HepG2 (cell line): ENCODE measurements around the gene C2orf81. TPM values are rescaled to one million over a fixed set of nuclear protein-coding genes. Genes with fewer than 3 reads are reported as not detected.
A peak's percentile ranks its signal among the peaks of the same experiment; 100 is the strongest.

Source experiments
- ARID2 ChIP-seq: sonication (generic); formaldehyde crosslinking; IDR thresholded peaks from 2 replicates; pipeline ENCODE4 v1.8.1; 2022; ENCODE audit warnings: mild to moderate bottlenecking, missing genetic modification reagents, borderline replicate concordance
- CBX5 ChIP-seq: sonication (generic); formaldehyde crosslinking; IDR thresholded peaks from 2 replicates; pipeline ENCODE4 v1.4.0; 2020; ENCODE audit warnings: missing genetic modification reagents, borderline replicate concordance
- DMTF1 ChIP-seq: sonication (generic); formaldehyde crosslinking; IDR thresholded peaks from 2 replicates; pipeline ENCODE4 v1.4.0; 2020; ENCODE audit warnings: mild to moderate bottlenecking, missing genetic modification reagents
- ISL2 ChIP-seq: sonication (generic); formaldehyde crosslinking; IDR thresholded peaks from 2 replicates; pipeline ENCODE4 v1.5.0; 2020; ENCODE audit warnings: missing genetic modification reagents
- KLF11 ChIP-seq: IDR thresholded peaks from 2 replicates; pipeline ENCODE4 v1.6.1; 2016; ENCODE audit warnings: missing compliant biosample characterization
- RARA ChIP-seq: IDR thresholded peaks from 2 replicates; pipeline ENCODE4 v1.6.1; 2016; ENCODE audit warnings: missing genetic modification reagents, missing compliant biosample characterization
- SKIL ChIP-seq: sonication (generic); formaldehyde crosslinking; IDR thresholded peaks from 2 replicates; pipeline ENCODE4 v1.8.0; 2022; ENCODE audit warnings: missing genetic modification reagents, mild to moderate bottlenecking, moderate library complexity, borderline replicate concordance
- SRSF4 ChIP-seq: fragments of 200-400 bp; formaldehyde crosslinking; IDR thresholded peaks from one replicate; pipeline ENCODE4 v1.6.1; 2018; ENCODE audit warnings: mild to moderate bottlenecking, low read depth, low read length, moderate library complexity; ENCODE audit not compliant: poor library complexity, severe bottlenecking
- TARDBP ChIP-seq: sonication (generic); formaldehyde crosslinking; IDR thresholded peaks from 2 replicates; pipeline ENCODE4 v1.8.0; 2022; ENCODE audit warnings: mild to moderate bottlenecking, missing genetic modification reagents
- ZNF138 ChIP-seq: sonication (generic); formaldehyde crosslinking; IDR thresholded peaks from 2 replicates; pipeline ENCODE4 v1.5.0; 2020; ENCODE audit warnings: mild to moderate bottlenecking, low read depth, missing genetic modification reagents
- ZNF280D ChIP-seq: sonication (generic); formaldehyde crosslinking; IDR thresholded peaks from 2 replicates; pipeline ENCODE4 v1.5.1; 2020; ENCODE audit warnings: mild to moderate bottlenecking, missing genetic modification reagents
- ZNF282 ChIP-seq: fragments of 450-650 bp; IDR thresholded peaks from 2 replicates; pipeline ENCODE4 v1.6.1; 2018; ENCODE audit not compliant: partially characterized antibody
- ZNF318 ChIP-seq: sonication (generic); formaldehyde crosslinking; IDR thresholded peaks from 2 replicates; pipeline ENCODE4 v1.4.0; 2020; ENCODE audit warnings: mild to moderate bottlenecking, missing genetic modification reagents
- polyA plus RNA-seq, 8 experiments: library from polyadenylated mRNA; depleted of rRNA in 3 of 8; stranded (reverse) in 7 of 8; unstranded in 1 of 8; fragments of >200 nt; fragmentation: Illumina TruSeq in 4 of 8; extraction: Trizol in 4 of 8; gene quantifications; 2 replicates each; pipeline versions ENCODE4 v1.2.1 to v1.2.3, GENCODE V29; 2011 to 2016; ENCODE audit warnings: low read depth in 4 of 8, missing spikeins in 1 of 8, mixed read lengths in 1 of 8; ENCODE audit not compliant: insufficient read depth in 1 of 8
- total RNA-seq, 5 experiments: library from RNA; depleted of rRNA; stranded (reverse); fragments of >200 nt; fragmentation: Illumina TruSeq; extraction: Trizol; gene quantifications; 2 replicates each; pipeline ENCODE4 v1.2.3, GENCODE V29; 2016; ENCODE audit warnings: low read depth in 1 of 5

The C2orf81 gene
- total and polyA plus RNA-seq, 2 of the 13 experiments (the other 11 are each of a cell fraction or from before 2014, with no cell fraction given) = 0.15 to 0.17 TPM

GRCh38 chr2:74441170-74441689, 19.8 kb upstream of the C2orf81 start (continued):
- TF ChIP-seq ZNF318 (CRISPR knock-in tag) (0 out of 2 replicates have a peak, but pooled peaks have one; percentile 24), DMTF1 (CRISPR knock-in tag) (no peak), KLF11 (CRISPR knock-in tag) (no peak), ZNF138 (CRISPR knock-in tag) (no peak), ZNF280D (CRISPR knock-in tag) (no peak), SRSF4 (no peak), ZNF282 (no peak), ISL2 (CRISPR knock-in tag) (no peak), CBX5 (CRISPR knock-in tag) (no peak), SKIL (CRISPR knock-in tag) (0 out of 2 replicates have a peak, but pooled peaks have one; percentile 5), RARA (CRISPR knock-in tag) (no peak; the same call in none of the 2 replicates), TARDBP (CRISPR knock-in tag) (no peak), ARID2 (CRISPR knock-in tag) (0 out of 2 replicates have a peak, but pooled peaks have one; percentile 3)
